H1 (cell line): Measurements from ENCODE around the gene POLH. TPM values are rescaled to one million over a fixed set of nuclear protein-coding genes. Genes with fewer than 3 reads are reported as not detected.

Experiments used
- BACH1 ChIP-seq: IDR thresholded peaks from 2 replicates; pipeline ENCODE4 v1.6.1; 2012; ENCODE audit warnings: low read length, improper control_type of control experiment
- CHD1 ChIP-seq: IDR thresholded peaks from 2 replicates; pipeline ENCODE4 v1.6.1; 2012; ENCODE audit warnings: low read depth, low read length, improper control_type of control experiment
- EGR1 ChIP-seq: IDR thresholded peaks from 2 replicates; pipeline ENCODE4 v1.6.1; 2011; ENCODE audit warnings: low read depth, low read length, borderline replicate concordance
- EP300 ChIP-seq, 2 experiments: IDR thresholded peaks; 1 replicate in 1 of 2; 2 replicates in 1 of 2; pipeline ENCODE4 v1.6.1; 2011 to 2012; ENCODE audit warnings: low read depth in 2 of 2, low read length in 2 of 2, mild to moderate bottlenecking in 2 of 2, borderline replicate concordance in 1 of 2, inconsistent platforms in 1 of 2, moderate library complexity in 1 of 2
- JUND ChIP-seq: IDR thresholded peaks from 2 replicates; pipeline ENCODE4 v1.6.1; 2011; ENCODE audit warnings: mild to moderate bottlenecking, improper control_type of control experiment, low read length
- KDM1A ChIP-seq: fragments of 200-600, 300-600 bp; sonication (generic); IDR thresholded peaks from 2 replicates; pipeline ENCODE4 v1.7.1; 2016; ENCODE audit warnings: mild to moderate bottlenecking, low read length, borderline replicate concordance
- KDM5A ChIP-seq: fragments of 200-600 bp; IDR thresholded peaks from 2 replicates; pipeline ENCODE4 v1.7.1; 2012; ENCODE audit warnings: mild to moderate bottlenecking, low read length, inconsistent platforms, mixed read lengths
- SIN3A ChIP-seq, 2 experiments: IDR thresholded peaks in 1 of 2; conservative IDR thresholded peaks in 1 of 2; 2 replicates each; pipeline ENCODE4 v1.6.1; 2011 to 2012; ENCODE audit warnings: low read length in 2 of 2, improper control_type of control experiment in 1 of 2, low read depth in 1 of 2, mild to moderate bottlenecking in 1 of 2
- TAF7 ChIP-seq: optimal IDR thresholded peaks from 2 replicates; pipeline ENCODE3; 2011; ENCODE audit warnings: low read depth, mild to moderate bottlenecking, inconsistent platforms, low read length, moderate library complexity, borderline replicate concordance
- polyA plus RNA-seq, 7 experiments: library from polyadenylated mRNA; depleted of rRNA in 3 of 7; stranded (reverse) in 5 of 7; unstranded in 2 of 7; fragments of >200 nt in 5 of 7; fragments of 200-250 nt in 2 of 7; gene quantifications; 1 replicate in 5 of 7; 2 replicates in 1 of 7; 4 replicates in 1 of 7; pipeline versions ENCODE4 v1.2.1 to v1.2.3, GENCODE V29; 2011 to 2013; ENCODE audit warnings: missing spikeins in 2 of 7, mixed read lengths in 2 of 7
- total RNA-seq: library from RNA; stranded (reverse); fragmentation: NEBNext Ultra II Directional; extraction: Animal tissue kit (Norgen Biotek cat#: 25700); gene quantifications from 2 replicates; pipeline ENCODE4 v1.2.1, GENCODE V29; 2021
- TF ChIP-seq, protein P1 (sequence below): fragments of 300-600 bp; sonication (generic); IDR thresholded peaks from 2 replicates; pipeline ENCODE4 v1.7.1; 2012; ENCODE audit warnings: low read length, moderate library complexity, mild to moderate bottlenecking, inconsistent platforms; ENCODE audit not compliant: insufficient replicate concordance

The POLH gene
- total and polyA plus RNA-seq, 2 of the 8 experiments (the other 6 are each of a cell fraction or from before 2014, with no cell fraction given) = 5.8 to 12.4 TPM

DNA sequence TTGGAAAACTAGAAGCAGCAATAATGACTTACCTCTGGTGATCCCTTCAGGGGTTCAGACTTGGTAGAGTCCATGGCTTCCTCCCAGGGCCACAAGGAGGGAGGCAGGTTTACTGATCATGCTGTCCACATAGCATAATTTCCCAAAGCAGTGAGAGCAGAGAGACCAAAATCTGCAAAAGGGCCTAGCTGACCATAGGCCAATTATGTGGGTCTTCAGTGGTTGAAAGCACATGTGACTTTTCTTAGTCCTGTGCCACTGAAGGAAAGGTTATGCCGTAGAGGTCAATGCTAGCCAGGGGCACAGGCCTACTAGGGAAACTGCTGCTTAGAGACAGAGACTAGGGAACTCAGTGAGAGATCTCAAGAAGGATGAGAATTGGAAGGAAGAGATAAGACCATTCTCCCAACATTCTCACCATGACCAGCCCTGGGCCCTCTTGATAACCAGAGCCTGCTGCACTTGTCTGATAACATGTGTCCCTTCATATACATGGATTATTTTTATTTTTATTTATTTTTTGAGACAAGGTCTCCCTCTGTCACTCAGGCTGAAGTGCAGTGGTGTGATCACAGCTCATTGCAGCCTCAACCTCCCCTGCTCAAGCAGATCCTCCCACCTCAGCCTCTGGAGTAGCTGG is 55.1 kb downstream of the POLH start (continued):
- TF ChIP-seq KDM1A (no peak), KDM5A (no peak), CHD1 (no peak), BACH1 (no peak), EP300 (IDR thresholded peaks at IDR 0.05; ENCODE audit: borderline replicate concordance in 1 of 2, low read depth in 2 of 2, low read length in 2 of 2) (no peak), JUND (no peak), TAF7 (no peak), SIN3A (conservative IDR thresholded peaks at IDR 0.05 in 1 of 2, IDR thresholded peaks at IDR 0.05 in 1 of 2; ENCODE audit: low read depth in 1 of 2, low read length in 2 of 2) (no peak), EGR1 (no peak)
- TF ChIP-seq, protein P1, sequence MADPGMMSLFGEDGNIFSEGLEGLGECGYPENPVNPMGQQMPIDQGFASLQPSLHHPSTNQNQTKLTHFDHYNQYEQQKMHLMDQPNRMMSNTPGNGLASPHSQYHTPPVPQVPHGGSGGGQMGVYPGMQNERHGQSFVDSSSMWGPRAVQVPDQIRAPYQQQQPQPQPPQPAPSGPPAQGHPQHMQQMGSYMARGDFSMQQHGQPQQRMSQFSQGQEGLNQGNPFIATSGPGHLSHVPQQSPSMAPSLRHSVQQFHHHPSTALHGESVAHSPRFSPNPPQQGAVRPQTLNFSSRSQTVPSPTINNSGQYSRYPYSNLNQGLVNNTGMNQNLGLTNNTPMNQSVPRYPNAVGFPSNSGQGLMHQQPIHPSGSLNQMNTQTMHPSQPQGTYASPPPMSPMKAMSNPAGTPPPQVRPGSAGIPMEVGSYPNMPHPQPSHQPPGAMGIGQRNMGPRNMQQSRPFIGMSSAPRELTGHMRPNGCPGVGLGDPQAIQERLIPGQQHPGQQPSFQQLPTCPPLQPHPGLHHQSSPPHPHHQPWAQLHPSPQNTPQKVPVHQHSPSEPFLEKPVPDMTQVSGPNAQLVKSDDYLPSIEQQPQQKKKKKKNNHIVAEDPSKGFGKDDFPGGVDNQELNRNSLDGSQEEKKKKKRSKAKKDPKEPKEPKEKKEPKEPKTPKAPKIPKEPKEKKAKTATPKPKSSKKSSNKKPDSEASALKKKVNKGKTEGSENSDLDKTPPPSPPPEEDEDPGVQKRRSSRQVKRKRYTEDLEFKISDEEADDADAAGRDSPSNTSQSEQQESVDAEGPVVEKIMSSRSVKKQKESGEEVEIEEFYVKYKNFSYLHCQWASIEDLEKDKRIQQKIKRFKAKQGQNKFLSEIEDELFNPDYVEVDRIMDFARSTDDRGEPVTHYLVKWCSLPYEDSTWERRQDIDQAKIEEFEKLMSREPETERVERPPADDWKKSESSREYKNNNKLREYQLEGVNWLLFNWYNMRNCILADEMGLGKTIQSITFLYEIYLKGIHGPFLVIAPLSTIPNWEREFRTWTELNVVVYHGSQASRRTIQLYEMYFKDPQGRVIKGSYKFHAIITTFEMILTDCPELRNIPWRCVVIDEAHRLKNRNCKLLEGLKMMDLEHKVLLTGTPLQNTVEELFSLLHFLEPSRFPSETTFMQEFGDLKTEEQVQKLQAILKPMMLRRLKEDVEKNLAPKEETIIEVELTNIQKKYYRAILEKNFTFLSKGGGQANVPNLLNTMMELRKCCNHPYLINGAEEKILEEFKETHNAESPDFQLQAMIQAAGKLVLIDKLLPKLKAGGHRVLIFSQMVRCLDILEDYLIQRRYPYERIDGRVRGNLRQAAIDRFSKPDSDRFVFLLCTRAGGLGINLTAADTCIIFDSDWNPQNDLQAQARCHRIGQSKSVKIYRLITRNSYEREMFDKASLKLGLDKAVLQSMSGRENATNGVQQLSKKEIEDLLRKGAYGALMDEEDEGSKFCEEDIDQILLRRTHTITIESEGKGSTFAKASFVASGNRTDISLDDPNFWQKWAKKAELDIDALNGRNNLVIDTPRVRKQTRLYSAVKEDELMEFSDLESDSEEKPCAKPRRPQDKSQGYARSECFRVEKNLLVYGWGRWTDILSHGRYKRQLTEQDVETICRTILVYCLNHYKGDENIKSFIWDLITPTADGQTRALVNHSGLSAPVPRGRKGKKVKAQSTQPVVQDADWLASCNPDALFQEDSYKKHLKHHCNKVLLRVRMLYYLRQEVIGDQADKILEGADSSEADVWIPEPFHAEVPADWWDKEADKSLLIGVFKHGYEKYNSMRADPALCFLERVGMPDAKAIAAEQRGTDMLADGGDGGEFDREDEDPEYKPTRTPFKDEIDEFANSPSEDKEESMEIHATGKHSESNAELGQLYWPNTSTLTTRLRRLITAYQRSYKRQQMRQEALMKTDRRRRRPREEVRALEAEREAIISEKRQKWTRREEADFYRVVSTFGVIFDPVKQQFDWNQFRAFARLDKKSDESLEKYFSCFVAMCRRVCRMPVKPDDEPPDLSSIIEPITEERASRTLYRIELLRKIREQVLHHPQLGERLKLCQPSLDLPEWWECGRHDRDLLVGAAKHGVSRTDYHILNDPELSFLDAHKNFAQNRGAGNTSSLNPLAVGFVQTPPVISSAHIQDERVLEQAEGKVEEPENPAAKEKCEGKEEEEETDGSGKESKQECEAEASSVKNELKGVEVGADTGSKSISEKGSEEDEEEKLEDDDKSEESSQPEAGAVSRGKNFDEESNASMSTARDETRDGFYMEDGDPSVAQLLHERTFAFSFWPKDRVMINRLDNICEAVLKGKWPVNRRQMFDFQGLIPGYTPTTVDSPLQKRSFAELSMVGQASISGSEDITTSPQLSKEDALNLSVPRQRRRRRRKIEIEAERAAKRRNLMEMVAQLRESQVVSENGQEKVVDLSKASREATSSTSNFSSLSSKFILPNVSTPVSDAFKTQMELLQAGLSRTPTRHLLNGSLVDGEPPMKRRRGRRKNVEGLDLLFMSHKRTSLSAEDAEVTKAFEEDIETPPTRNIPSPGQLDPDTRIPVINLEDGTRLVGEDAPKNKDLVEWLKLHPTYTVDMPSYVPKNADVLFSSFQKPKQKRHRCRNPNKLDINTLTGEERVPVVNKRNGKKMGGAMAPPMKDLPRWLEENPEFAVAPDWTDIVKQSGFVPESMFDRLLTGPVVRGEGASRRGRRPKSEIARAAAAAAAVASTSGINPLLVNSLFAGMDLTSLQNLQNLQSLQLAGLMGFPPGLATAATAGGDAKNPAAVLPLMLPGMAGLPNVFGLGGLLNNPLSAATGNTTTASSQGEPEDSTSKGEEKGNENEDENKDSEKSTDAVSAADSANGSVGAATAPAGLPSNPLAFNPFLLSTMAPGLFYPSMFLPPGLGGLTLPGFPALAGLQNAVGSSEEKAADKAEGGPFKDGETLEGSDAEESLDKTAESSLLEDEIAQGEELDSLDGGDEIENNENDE = no peak
